Limb (tissue), 2 donors: ENCODE results near the gene SLC7A5.

Source experiments
- DNase-seq, 2 donors: peaks; one replicate each; pipeline ENCODE4 v3.0.0-alpha.2; 2016; ENCODE audit errors: extremely low spot score in 2 of 2

Gene SLC7A5

DNA sequence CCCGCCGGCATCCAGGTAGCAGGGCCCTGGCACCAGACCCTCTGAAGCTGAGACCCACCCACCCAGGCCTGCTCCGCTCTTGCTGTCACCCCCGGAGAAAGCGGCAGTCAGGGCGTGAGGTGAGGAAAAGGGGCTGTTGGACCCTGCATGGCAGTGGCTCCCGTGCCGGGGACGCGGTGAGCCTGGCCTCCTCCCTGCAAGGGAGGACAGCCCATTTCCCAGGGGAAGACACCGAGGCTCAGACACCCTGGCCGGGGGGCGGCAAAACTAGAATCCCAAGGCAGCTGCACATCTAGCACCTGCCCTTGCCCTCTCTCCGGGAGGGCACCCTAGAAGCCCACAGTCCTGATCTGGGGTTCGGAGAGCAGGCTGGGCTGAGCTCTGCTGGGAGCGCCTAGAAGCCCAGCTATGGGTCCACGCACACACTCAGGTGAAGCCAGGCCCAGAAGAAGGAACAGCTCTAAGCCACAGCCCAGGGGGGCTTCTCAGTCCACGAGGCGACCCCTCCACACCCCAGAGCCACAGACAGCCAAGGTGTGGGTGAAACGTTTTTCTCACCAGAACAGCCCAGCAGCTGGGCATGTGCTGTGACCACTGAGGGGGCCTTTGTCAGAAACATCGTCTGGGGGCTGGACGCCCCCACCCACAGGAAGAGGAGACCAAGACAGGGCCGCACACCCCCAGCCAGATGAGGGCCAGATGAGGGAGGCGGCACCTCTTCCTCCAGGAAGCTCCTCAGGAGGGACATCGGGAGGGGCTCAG, 22.4 kb downstream of the SLC7A5 start:
- DNase-seq, result no peak

DNA sequence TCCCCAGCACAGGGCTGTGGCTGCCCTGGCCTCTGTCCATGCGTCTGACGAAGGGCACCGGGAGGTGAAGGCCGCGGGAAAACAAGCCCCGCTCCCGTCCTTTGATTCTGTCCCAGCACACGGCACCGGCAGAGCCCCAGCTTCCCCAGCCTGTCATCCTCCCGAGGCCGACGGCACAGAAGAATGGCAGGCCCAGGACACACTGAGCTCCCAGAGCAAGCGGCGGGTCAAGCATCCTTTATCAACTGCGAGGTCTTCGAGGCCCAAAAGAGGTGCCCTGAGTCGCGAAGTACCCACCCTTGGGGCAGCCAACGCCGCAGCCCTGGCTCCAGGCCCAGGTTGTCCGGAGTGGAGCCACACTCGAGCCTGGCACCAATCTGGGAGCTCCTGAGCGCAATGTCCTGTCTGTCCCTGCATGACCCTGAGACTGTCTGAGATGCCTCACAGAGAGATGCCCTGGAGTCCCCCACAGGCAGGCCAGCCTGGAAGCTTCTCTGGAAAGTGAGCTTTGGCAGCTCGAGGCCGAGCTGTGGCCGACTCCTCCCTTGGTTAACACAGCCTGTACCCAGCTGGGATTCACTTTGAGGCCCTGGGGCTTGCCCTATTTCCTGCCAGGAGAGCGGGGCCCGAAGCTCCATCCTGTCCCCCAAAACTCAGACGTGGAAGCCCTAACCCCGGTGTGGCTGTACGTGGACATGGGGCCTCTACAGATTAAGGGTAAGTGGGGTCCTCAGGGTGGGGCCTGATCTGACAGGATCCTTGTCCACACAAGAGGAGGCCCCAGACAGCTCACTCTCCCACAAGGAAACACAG, 23.3 kb downstream of the SLC7A5 start:
- DNase-seq, result no peak

- no peak for DNase-seq
Observed at GRCh38 chr16:87845213-87845612, 24.1 kb downstream of the SLC7A5 start.

GRCh38 chr16:87844809-87845208, 24.5 kb downstream of the SLC7A5 start:
- DNase-seq, result no peak

GRCh38 chr16:87844120-87844733, 25.1 kb downstream of the SLC7A5 start:
- DNase-seq, result no peak

GRCh38 chr16:87843678-87844105, 25.6 kb downstream of the SLC7A5 start:
- no peak for DNase-seq

DNA sequence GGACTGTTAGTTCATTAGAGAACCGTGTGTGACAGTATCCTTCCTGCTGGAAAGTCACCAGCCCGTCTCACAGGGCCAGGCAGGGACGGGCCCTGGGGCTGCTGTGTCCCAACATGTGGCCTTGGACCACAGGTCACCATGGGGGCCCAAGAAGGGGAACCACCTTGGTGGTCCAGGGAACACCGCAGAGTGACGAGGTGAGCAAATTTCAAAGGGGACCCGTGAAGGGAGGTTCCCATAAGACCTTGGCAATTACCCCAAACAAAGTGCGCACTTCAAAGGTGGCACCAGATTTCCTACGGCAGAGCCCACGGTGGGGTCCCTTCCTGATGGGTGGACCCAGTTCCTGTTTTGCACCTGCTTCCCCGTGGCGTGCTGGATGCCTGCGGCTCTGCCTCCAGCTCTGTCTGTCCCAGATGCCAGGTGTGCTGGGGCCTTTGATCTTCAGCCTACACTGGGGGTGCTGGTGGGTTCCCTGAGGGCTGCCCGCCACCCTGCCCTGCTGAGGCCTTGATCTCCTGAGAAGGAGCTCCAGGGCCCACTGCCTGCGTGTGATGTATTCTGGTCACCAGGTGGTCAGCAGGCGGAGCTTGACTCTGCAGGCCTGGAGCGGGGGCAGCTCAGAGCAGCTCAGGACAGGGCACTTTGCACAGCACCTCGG, 27.0 kb downstream of the SLC7A5 start:
- no peak for DNase-seq

- no peak for DNase-seq
Observed at GRCh38 chr16:87841340-87842208, 27.7 kb downstream of the SLC7A5 start.

- DNase-seq, result no peak
Observed at GRCh38 chr16:87840271-87840978, 28.9 kb downstream of the SLC7A5 start.

DNA sequence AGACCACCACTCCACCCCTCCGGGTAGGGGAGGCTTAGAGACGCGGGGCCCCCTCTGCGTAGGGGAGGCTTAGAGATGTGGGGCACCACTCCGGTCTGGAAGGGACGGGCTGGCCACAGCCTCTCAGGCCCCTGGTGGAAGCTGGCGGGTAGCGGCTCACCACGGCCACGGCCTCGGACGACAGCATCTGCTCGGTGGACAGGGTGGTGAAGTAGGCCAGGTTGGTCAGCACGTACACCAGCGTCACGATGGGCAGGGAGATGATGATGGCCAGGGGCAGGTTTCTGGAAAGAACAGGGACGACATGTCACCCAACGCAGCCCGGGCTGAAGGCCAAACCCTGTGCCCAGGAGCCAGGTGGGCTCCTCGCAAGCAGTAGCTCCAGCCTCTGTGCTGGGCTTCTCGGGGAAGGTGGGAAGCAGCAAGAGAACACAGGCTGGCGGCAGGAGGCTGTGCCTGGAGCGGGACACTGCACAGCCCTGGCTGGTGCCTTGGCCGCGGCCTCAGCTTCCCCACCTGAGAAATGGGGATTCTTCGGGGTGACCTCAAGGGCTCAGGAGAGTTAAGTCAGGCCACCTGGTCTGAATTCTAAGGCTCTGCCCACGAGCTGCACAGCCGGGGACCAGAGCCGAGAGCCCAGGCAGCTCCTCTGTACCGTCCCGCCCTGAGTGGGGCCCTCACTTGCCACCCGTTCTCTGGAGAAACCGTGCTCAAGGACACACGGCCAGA, 29.6 kb downstream of the SLC7A5 start:
- DNase-seq, result no peak

- DNase-seq, result no peak
Observed at GRCh38 chr16:87838643-87839541, 30.4 kb downstream of the SLC7A5 start.

- no peak for DNase-seq
Observed at GRCh38 chr16:87837627-87838289, 31.5 kb downstream of the SLC7A5 start.

DNA sequence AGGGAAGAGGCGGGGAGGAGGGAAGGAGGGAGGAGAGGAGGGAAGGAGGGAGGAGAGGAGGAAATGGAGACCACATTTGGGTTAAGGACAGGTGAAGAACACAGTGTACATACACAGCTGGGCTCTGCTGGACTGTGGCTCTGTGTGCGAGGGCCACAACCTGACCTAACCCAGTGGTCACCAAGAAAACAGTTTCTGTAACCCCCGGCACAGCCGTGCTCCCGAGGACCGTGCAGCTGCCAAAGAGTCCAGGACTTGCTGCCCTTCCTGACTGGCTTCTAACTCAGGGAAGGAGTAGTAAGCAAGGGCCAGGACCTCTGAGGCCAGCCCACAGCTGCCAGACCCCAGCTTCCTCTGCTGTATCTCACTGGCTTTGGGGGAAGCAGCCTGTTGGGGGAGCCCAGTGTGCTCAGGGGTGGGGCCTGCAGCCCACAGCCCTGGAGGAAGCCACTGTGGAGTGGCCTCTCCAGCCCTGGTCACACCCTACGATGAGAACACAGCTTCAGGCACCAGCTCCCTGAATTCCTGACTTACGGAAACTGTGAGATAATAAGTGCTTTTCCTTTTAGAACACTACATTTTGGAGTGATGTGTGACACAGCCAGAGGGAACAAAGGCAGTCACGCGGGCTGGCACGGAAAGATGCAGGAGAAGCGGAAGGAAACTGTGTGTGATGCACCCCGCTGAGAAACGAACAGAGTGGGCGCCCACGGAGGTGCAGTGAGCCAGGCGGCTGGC, 32.3 kb downstream of the SLC7A5 start:
- DNase-seq, result no peak

GRCh38 chr16:87836346-87836843, 32.9 kb downstream of the SLC7A5 start:
- no peak for DNase-seq

- DNase-seq, result no peak
Observed at GRCh38 chr16:87835882-87836331, 33.4 kb downstream of the SLC7A5 start.

DNA sequence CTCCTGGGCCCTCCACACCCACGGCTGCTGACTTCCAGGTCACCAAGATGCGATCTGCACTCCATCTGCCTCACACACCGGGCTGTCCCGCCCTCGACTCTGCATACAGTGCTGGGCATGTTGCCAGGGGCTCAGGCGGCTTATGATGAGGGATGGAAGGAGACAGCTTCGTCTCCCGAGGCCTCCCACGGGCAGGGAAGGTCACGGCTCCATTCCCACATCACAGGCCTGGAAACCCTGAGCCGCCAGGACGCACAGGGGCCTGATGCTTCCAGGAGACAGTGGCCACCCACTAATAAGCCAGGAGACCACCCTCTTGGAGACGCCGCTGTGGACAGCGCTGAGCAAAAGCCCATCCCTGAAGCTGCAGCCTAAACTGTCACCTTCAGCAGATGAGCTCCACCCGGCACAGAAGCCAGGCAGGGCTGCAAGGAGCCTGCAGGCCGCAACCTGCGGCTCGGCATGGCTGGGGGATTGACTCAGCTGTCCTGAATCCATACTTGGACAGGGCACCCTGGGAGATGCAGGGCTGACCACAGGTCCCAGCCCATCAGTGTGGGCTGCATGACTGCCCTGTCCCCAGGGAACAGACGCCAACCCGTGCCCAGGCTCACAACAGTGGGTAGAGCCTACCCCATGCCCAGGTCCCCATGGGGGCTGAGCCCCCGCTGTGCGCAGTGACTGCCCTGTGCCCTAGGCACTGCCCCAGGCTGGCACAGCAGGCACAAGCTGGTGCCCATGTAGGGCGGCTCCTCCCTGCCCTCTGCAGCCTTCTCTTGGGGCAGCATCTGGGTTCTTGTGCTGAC, 34.4 kb downstream of the SLC7A5 start:
- peak in 1 of 2 donors; percentile 69 for DNase-seq
